T-helper 22 cell (primary cell): Measurements from ENCODE around the gene C3orf18.
A peak's percentile ranks its signal among the peaks of the same experiment; 100 is the strongest.
"Not testable (repeated sequence)": the region's sequence is repeated elsewhere in the genome, so short reads cannot be mapped to it uniquely, and the experiment has no call there.

Source experiments
- DNase-seq: peaks from one replicate; pipeline ENCODE4 v3.0.0-alpha.2; 2020; ENCODE audit warnings: low read depth

The C3orf18 gene

DNA sequence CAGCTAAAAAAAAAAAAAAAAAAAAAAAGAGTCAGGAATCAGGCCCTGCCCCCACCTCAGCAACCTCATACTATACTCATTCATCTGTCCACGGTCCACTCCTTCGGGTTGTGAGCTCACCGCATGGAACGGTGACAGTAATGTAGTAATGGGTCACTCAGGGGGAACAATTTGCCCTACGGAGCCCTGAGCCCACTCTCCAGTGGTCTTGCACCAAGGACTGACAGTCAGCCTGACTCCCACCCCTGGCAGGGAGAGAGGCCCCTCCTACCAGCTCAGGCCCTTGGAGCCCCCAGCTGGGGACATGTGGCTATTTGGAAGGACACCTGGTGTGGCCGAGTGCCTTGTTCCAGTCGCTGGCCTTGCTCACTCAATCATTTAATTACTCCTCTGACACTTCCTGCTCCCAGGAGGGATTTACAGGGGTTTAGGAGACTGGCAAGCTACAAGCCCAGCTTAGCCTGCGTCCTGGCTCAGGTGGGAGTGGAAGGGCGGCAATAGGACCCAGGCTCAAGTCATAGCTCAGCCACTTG lies 44.2 kb downstream of the C3orf18 start:
- no peak for DNase-seq

DNA sequence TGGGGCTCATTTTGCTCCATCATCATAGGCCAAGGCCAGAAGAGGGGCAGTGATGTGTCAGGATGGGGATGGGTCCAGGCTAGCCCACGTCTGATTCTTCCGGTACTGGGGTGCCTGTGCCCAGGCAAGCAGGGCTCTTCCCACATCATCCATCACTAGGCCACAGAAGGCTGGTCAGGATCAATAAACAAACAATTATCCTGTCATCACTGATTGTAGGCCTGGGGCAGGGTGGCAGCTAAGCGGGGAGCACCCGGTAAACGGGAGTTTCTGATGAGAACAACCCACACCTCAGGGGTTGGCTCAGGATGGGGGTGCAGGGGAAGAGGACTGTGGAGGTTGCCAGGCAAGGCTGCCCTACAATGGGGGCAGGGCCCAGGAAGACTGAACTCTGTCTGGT lies 46.0 kb downstream of the C3orf18 start:
- DNase-seq, result no peak

DNA sequence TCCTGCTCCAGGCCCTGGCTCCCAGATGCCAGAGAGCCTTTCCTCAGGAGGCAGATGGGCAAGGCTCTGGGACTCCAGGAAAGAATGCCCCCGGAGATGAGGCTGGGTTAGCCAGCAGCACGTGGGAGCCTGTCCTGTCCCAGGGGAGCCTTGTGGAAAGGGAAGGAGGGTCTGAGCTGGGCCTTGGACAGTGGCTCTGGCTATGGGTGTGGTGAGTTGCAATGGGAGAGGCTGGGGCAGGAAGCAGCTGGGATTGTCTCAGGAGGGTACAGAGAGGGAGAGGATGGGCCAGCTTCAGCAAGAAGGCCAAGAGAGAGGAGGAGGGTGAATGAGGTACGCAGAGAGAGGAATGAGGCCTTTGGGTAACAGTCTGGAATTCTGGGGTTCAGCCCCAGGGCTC lies 46.7 kb downstream of the C3orf18 start:
- DNase-seq, result no peak

DNA sequence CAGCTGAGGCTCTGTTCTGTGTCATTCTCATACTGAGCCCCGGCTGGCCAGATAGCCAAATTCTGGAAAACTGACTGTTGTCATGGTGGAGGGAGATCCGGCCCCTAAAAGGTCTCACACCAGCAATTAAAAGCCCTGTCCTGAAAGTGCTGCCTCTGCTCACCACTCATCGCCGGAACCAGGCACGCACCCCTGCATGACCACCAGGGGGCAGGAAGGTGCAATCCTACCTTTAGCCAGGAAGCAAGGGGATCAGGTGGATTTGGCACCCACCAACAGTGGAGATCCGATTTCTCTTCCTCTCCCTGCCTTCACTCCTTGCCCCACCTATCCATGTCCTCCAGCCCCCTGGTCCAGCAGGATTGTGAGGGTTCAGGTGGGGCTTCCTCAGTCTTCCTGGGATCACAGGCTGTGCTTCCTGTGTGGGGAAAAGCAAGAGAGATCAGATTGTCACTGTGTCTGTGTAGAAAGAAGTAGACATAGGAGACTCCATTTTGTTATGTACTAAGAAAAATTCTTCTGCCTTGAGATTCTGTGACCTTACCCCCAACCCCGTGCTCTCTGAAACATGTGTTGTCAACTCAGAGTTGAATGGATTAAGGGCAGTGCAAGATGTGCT lies 48.0 kb downstream of the C3orf18 start:
- peak; percentile 44 for DNase-seq

DNA sequence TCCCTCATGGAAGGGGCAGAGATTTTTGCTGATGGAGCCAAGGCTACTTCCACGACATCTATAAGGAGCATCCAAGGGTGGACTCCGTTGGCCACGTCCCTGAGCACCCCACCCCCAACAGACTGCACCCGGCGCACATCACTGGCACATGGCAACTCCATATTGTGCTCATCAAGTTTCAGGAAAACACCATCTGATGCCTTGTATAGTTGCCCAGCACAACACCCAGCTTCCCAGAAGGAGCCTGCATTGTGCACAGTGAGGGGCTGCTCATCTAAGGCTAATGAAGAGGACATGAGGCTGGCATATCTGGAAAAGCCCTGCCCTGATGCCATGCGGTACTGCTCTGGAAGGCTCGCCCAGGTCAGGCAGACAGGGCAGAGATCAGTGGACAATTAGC lies 49.1 kb downstream of the C3orf18 start:
- DNase-seq, result no peak

DNA sequence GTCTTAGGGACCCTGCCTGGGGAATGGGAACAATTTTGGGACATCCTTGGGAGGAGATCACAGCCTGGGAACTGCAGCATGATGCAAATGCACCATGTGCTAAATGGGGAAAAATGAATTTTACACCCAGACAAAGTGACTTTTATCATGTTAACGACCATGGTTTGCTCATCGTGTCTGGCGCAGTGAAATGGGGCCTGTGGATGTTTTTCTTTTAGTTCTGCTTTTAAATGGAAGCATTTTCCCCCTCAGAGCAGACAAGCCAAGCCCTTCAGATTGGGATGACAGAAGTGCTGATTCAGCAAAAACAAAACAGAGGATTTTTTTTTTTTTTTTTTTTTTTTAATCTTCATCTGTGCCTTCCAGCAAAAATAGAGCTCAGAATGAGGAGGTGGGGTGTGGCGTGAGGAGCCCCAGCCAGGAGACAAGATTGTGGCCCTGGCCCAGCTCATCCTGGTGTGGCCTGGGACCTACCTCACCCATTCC lies 49.8 kb downstream of the C3orf18 start:
- DNase-seq, result no peak

DNA sequence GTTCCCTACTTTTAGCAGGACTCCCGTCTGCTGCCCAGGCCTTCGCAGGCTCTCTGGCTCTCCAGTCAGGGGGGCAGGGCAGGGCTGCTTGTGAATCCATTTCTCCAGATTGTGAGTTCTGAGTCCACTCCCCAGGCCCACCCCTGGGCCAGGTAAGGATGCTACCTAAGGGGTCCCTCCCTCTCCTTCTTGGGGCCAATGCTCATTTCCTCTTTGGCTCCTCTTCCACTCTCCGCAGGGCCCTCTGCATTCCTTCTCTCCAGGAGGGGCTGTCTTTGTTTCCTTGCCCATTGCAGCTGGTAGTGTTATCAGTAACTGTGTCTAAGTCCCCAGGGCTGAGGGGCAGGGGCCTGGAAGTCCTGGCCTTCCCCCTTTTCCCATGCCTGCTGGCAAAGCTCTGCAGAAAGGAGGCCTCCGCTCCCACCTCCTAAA lies 51.1 kb downstream of the C3orf18 start:
- no peak for DNase-seq

DNA sequence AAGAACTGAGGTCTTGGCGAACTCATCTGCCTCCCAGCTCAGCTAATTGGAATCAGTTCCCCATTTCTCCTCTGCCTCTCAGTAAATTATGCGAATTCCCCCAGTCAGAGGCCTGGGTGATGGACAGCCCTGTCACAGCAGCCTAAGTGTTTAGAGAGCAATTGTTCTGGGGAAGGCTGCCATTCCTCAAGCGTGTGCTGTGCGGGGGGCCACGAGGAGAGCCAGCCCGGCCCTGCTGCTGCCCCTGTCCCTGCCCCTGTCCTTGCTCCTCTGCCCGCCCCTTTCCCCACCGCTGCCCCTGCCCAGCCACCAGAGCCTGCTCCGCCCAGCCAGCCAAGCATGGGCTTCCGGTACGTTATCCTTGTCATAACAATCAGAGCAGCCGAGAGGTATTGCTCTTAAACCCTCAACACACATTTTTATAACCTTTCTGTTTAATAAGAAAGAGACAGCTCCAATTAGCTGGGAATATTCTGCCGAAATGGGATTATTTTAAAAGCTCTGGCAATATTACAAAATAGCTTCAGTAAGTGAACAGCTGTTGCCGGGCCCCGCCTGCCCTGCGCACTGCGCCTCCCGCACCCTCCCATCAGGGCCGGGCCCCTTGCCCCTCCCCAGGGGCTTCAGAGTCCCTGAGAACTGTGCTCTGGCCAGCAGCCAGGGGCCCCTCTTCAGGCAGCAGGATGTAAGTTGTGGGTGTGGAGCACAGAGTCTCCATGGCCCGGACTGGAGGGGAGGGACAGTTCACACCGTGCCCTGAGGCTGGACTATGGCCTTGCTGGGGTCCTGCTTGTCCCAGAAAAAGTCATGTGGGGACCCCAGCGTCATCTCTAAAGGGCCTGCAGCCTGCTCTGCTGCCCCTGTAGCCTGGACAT lies 51.7 kb downstream of the C3orf18 start:
- no peak for DNase-seq

DNA sequence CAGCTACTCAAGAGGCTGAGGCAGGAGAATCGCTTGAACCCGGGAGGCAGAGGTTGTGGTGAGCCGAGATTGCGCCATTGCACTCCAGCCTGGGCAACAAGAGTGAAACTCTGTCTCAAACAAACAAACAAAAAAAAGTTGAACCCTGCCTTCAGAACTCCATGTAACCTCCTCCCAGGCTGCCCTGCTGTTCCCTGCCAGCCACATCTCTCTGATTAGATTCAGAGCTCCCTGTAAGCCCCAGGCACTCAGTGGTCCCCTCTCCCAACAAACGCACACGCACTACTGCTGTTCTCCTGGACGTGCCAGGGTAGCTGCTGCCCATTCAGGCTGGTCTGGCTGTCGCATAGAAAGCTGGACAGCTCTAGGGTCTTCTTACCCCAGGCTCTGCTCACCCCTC lies 54.6 kb downstream of the C3orf18 start:
- DNase-seq, result not testable (repeated sequence)

DNA sequence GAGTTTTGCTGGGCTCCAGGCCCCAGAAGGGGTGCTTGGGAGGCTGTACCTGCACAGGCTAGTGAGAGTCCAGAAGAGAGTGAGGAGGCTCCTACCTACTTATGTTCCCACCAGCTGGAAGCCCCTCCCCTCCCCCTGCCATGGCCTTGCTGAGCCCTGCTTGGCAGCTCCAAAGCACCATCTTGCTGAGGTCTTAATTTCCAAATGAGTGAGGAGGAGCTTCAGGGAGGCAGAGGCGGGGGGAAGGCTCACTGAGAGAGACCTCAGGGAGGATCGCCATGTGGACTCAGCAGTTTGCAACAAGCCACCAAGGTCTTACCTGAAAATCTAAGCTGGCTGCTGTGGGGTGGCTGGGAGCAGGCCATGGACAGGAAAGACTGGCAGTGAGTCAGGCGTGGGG lies 55.4 kb downstream of the C3orf18 start:
- DNase-seq, result no peak

DNA sequence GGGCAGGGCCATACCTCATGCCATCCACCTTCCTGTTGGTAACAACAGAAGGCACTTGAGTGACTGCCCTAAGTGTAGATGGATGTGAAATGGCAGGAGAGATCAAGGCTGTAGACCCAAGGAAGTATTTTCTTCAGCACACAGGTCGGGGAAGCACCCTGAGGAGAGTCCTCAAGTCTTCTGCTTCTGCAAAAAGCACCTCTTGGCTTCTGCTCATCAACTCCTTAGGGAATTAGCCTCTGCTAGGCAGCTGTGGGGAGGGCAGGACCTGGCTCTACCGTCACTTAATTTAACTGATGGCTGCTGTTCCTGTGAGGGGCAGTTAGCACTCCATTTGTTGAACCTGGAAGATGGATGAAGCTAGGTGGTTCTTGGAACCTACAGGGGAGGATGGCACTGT lies 57.2 kb downstream of the C3orf18 start:
- DNase-seq, result no peak

DNA sequence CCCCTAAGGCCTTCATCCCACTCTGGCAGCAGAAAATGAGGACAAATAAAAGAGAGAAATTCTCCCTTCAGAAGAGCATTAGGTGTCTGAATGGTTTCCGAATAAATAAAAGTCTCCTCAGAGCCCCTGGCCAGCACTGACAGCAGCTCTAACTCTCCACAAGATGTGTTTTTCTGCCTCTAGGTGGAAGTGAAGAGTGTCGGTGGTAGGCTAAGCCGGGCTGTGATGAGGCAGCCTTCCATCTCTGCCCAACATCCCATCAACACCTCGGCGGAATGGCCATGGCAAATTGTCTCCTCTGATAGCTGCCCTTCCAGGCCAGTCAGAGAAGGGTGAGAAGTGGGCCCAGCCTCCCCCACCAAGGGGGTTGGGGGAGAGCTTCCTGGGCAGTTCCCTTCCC lies 57.8 kb downstream of the C3orf18 start:
- DNase-seq, result no peak

DNA sequence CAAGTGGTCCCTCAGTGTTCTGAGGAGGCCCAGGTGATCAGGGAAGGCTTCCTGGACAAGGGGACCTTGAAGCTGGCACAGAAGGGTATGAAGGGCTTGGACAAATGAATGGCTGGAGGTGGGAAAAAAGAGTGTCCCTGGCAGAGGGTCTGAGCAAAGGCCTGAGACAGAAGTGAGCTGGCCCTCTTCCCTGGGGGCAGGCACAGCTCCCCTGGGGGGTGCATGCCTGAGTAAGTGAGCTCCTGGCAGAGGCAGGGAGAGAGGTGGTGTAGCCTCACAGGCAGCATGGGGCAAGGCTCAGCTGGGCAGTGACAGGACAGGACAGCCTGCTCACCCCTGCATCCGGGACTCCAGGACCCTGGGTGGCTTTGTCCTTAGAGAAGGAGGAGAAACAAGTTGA lies 58.7 kb downstream of the C3orf18 start:
- no peak for DNase-seq
